ENCODE data around the gene NUAK1. TPM values are rescaled to one million over a fixed set of nuclear protein-coding genes. Genes with fewer than 3 reads are reported as not detected.

Gene NUAK1
- total RNA-seq, 1 donor from 2014 or later, result not detected

- TF ChIP-seq CTCF (IDR thresholded peaks at IDR 0.05), result no peak
- ChIA-PET POLR2A (no interaction called here), CTCF (interaction anchor here (1.3 kb wide), 1 partner anchor 9 kb away, joined by 3 read pairs; no protein-coding TSS in a partner anchor)
- intact Hi-C loops (cut with micrococcal nuclease), result loop anchor here (5.0 kb wide), 1 partner anchor 432 kb away; no protein-coding TSS in a partner anchor
- H3K4me3 Mint-ChIP-seq, result no peak overlapping the region
- no peaks in the 10 kb centered on the region for H3K9me3 Mint-ChIP-seq
- H3K36me3 Mint-ChIP-seq (ENCODE audit: low read depth), result no peaks in the 10 kb centered on the region
- DNase-seq (peak; percentile 22), ATAC-seq (ENCODE audit: low read depth) (peak; percentile 49)
- peaks cover 53% of the 10 kb centered on the region for H3K27me3 Mint-ChIP-seq
- H3K27ac Mint-ChIP-seq, result no peak overlapping the region
- H3K4me1 Mint-ChIP-seq, result peaks cover 9% of the 10 kb centered on the region
Measured at GRCh38 chr12:106139422-106140171, 843 bp upstream of the NUAK1 start.

- H3K4me1 Mint-ChIP-seq, result peaks cover 9% of the 10 kb centered on the region
- DNase-seq, result peak; percentile 20
- POLR2A ChIA-PET, result interaction anchor here (0.7 kb wide), 1 partner anchor 298 kb away, joined by 3 read pairs; no protein-coding TSS in a partner anchor
- CTCF ChIA-PET, result interaction anchor here (1.3 to 4.8 kb wide), 2 partner anchors 11 to 717 kb away, joined by 3 to 47 read pairs; no protein-coding TSS in a partner anchor
- peaks cover 62% of the 10 kb centered on the region for H3K27me3 Mint-ChIP-seq
- H3K9me3 Mint-ChIP-seq, result no peaks in the 10 kb centered on the region
- no peak for TF ChIP-seq CTCF (IDR thresholded peaks at IDR 0.05)
- H3K36me3 Mint-ChIP-seq (ENCODE audit: low read depth), result no peaks in the 10 kb centered on the region
- intact Hi-C loops (cut with micrococcal nuclease), result loop anchor here (5.0 kb wide), 1 partner anchor 431 kb away; no protein-coding TSS in a partner anchor
- no peak overlapping the region for H3K27ac Mint-ChIP-seq
- ATAC-seq (ENCODE audit: low read depth), result no peak
- peak overlapping the region; percentile 29 for H3K4me3 Mint-ChIP-seq
Measured at GRCh38 chr12:106138357-106138632, 459 bp downstream of the NUAK1 start.

- Mint-ChIP-seq H3K36me3 (ENCODE audit: low read depth) (no peaks in the 10 kb centered on the region), H3K27me3 (peaks cover 64% of the 10 kb centered on the region), H3K27ac (no peak overlapping the region), H3K4me1 (peaks cover 9% of the 10 kb centered on the region), H3K4me3 (peak overlapping the region; percentile 29), H3K9me3 (no peaks in the 10 kb centered on the region)
- no peak for ATAC-seq (ENCODE audit: low read depth)
- no peak for DNase-seq
- CTCF ChIA-PET, result interaction anchor here (1.9 to 4.8 kb wide), 3 partner anchors 11 to 717 kb away, joined by 7 to 47 read pairs (median 15); no protein-coding TSS in a partner anchor
- intact Hi-C loops (cut with micrococcal nuclease), result loop anchor here (5.0 kb wide), 1 partner anchor 430 kb away; no protein-coding TSS in a partner anchor
- no peak for TF ChIP-seq CTCF (IDR thresholded peaks at IDR 0.05)
- POLR2A ChIA-PET, result no interaction called here
Measured at GRCh38 chr12:106137530-106138356, 1.0 kb downstream of the NUAK1 start.

GRCh38 chr12:106136263-106136662 is 2.5 kb downstream of the NUAK1 start:
- H3K27ac Mint-ChIP-seq, result no peak overlapping the region
- CTCF ChIA-PET, result interaction anchor here (1.0 to 4.8 kb wide), 8 partner anchors 9 to 719 kb away, joined by 3 to 47 read pairs (median 6); no protein-coding TSS in a partner anchor
- H3K27me3 Mint-ChIP-seq, result peaks cover 60% of the 10 kb centered on the region
- POLR2A ChIA-PET, result no interaction called here
- H3K9me3 Mint-ChIP-seq, result no peaks in the 10 kb centered on the region
- no peak overlapping the region for H3K4me3 Mint-ChIP-seq
- peaks cover 9% of the 10 kb centered on the region for H3K4me1 Mint-ChIP-seq
- TF ChIP-seq CTCF (IDR thresholded peaks at IDR 0.05), result peak; percentile 24
- ATAC-seq (ENCODE audit: low read depth) (no peak), DNase-seq (peak; percentile 56)
- H3K36me3 Mint-ChIP-seq (ENCODE audit: low read depth), result no peaks in the 10 kb centered on the region
- intact Hi-C loops (cut with micrococcal nuclease), result loop anchor here (5.0 kb wide), 1 partner anchor 429 kb away; no protein-coding TSS in a partner anchor
